ENCODE measurements around the gene JAM3.

The JAM3 gene

GRCh38 chr11:134044514-134045284 lies 24.2 kb upstream of the JAM3 start:
- no peak for TF ChIP-seq ZNF274 (IDR thresholded peaks at IDR 0.05; ENCODE audit: low read depth, low read length)
- no peak overlapping the region for H3K4me3 ChIP-seq (ENCODE audit: low read length)

GRCh38 chr11:134045799-134046635 lies 22.9 kb upstream of the JAM3 start:
- TF ChIP-seq ZNF274 (IDR thresholded peaks at IDR 0.05; ENCODE audit: low read depth, low read length), result no peak
- no peak overlapping the region for H3K4me3 ChIP-seq (ENCODE audit: low read length)

- no peak overlapping the region for H3K4me3 ChIP-seq (ENCODE audit: low read length)
These were observed 22.0 kb upstream of the JAM3 start for GRCh38 chr11:134046681-134047449.

DNA sequence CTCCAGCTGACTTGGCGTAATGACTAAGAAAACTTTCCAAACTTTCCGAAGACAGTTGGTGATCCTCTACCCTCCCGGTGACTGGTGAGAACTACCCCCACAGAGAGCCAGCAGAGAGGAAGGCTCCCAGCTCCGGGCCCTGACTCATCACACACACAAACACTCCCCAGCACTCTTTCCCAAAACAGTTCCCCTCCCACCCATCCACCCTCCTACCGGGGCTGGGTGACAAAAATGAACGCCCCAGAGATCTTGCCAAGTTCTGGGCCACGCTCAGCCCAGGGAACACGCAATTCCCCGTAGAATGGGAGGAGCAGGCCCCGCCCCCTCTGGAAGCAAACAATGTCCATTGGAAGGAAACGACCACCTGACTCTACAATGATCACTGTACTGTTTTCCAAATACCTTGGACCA lies 21.3 kb upstream of the JAM3 start:
- no peak for TF ChIP-seq ZNF274 (IDR thresholded peaks at IDR 0.05; ENCODE audit: low read depth, low read length)
- H3K4me3 ChIP-seq (ENCODE audit: low read length), result no peak overlapping the region

More at GRCh38 chr11:134046681-134047449, 22.0 kb upstream of the JAM3 start:
- no peak for TF ChIP-seq ZNF274 (IDR thresholded peaks at IDR 0.05; ENCODE audit: low read depth, low read length)

- H3K4me3 ChIP-seq (ENCODE audit: low read length), result no peak overlapping the region
- no peak for TF ChIP-seq ZNF274 (IDR thresholded peaks at IDR 0.05; ENCODE audit: low read depth, low read length)
These were observed 20.8 kb upstream of the JAM3 start for GRCh38 chr11:134048028-134048427.

GRCh38 chr11:134049303-134049702 lies 19.6 kb upstream of the JAM3 start:
- H3K4me3 ChIP-seq (ENCODE audit: low read length), result no peak overlapping the region
- no peak for TF ChIP-seq ZNF274 (IDR thresholded peaks at IDR 0.05; ENCODE audit: low read depth, low read length)

- H3K4me3 ChIP-seq (ENCODE audit: low read length), result no peak overlapping the region
These were observed 18.1 kb upstream of the JAM3 start for GRCh38 chr11:134050541-134051383.

DNA sequence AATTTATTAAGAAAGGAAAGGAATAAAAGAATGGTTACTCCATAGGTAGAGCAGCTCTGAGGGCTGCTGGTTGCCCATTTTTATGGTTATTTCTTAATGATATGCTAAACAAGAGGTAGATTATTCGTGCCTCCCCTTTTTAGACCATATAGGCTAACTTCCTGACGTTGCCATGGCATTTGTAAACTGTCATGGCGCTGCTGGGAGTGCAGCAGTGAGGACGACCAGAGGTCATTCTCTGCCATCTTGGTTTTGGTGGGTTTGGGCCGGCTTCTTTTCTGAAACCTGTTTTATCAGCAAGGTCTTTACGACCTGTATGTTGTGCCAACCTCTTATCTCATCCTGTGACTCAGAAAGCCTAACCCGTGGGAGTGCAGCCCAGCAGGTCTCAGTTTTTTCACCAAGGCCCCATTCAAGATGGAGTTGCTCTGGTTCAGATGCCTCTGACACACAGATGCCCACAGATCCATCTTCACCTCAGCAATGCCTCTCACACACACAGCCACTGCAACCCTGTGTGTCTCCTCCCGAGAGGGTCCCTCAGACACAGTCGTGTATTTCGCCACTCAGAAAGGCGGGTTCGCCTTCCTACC lies 16.4 kb upstream of the JAM3 start:
- no peak for TF ChIP-seq ZNF274 (IDR thresholded peaks at IDR 0.05; ENCODE audit: low read depth, low read length)
- H3K4me3 ChIP-seq (ENCODE audit: low read length), result no peak overlapping the region

More at GRCh38 chr11:134050541-134051383, 18.1 kb upstream of the JAM3 start:
- no peak for TF ChIP-seq ZNF274 (IDR thresholded peaks at IDR 0.05; ENCODE audit: low read depth, low read length)

DNA sequence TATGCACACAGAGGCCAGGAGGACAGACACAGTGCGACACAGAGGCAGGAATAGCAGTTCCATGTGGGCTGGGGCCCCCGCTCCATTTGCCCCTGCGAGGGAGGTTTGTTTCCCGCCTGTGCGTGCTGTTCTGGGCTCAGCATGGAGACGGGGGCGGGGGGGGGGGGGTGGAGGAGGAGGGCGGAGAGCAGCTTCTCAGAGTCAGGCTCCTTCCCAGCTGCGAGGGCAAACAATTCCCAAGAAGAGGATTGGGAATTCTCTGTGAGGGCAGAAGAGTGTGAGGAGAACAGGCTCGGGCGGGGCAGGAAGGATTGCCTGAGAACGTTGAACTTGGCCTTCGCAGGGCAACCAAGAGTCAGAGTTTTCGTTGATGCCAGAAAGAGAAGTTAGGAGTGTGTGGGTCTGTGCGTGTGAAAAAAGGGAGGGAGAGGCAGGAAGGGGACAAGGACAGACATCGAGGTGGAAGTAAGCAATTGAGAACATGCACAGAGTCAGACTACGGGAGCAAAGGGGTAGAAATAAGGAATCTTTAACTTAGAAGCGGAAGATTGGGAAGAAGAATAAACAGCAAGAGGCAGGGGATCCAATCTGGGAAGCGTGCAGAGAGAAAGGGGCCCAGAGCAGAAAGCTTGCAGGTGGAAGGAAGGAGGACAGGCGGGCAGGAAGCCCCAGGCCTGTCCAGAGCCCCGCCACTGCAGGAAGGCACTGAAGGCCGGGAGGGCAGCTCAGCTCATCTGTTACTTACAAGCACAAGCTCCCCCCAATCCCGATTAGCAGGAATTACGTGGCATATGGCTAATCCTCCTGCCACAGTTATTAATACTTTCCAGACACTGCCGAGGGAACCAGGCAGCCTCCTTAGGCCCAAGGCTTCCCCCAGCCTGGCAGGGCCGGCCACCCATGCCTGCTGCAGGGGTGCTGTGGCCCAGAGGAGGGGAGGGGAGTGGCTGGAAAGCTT lies 15.6 kb upstream of the JAM3 start:
- H3K4me3 ChIP-seq (ENCODE audit: low read length), result no peak overlapping the region
- no peak for TF ChIP-seq ZNF274 (IDR thresholded peaks at IDR 0.05; ENCODE audit: low read depth, low read length)

- no peak for TF ChIP-seq ZNF274 (IDR thresholded peaks at IDR 0.05; ENCODE audit: low read depth, low read length)
- no peak overlapping the region for H3K4me3 ChIP-seq (ENCODE audit: low read length)
These were observed 13.8 kb upstream of the JAM3 start for GRCh38 chr11:134055029-134055428.

DNA sequence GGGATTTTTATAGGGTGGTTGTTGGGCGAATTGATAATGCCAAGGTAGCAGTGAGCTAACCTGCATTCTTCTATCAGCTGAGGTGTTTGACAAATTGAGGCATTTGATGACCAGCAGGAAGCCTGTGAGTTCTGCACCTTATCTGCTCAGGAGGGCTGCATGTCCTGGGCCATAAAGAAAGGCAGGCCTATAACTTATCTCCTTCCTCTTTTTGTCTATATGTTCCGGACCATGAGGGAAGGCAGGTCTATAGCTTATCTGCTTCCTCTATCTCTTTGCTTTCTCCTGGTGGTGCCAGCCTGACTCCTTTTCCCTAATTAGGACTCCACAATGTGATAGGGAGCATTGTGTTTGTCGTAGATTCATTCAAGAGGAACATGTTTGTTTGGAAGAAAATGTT lies 8.6 kb upstream of the JAM3 start:
- TF ChIP-seq ZNF274 (IDR thresholded peaks at IDR 0.05; ENCODE audit: low read depth, low read length), result no peak
- H3K4me3 ChIP-seq (ENCODE audit: low read length), result no peak overlapping the region

Measured in GM08714 (cell line).